Liver (tissue), 9 donors: ENCODE data around the gene RTN4R. TPM values are rescaled to one million over a fixed set of nuclear protein-coding genes. Genes with fewer than 3 reads are reported as not detected.

Source experiments
- DNase-seq: peaks from one replicate; pipeline ENCODE4 v3.0.0-alpha.2; 2017; ENCODE audit warnings: low spot score
- H3K27ac ChIP-seq, 2 donors: one replicate each; pipeline ENCODE4 v1.7.0; 2013; ENCODE audit warnings: inconsistent platforms in 2 of 2, low read length in 2 of 2, control low read depth in 1 of 2, low read depth in 1 of 2, mild to moderate bottlenecking in 1 of 2
- H3K27me3 ChIP-seq, 4 donors: one replicate each; pipeline versions ENCODE4 v1.6.1 to v1.7.0; 2013; ENCODE audit warnings: low read length in 3 of 4, inconsistent platforms in 1 of 4, mild to moderate bottlenecking in 1 of 4, moderate library complexity in 1 of 4; ENCODE audit not compliant: control insufficient read depth in 4 of 4, insufficient read depth in 4 of 4
- H3K36me3 ChIP-seq, 4 donors: one replicate each; pipeline versions ENCODE4 v1.6.1 to v1.7.0; 2013; ENCODE audit warnings: low read length in 3 of 4, mild to moderate bottlenecking in 3 of 4, low read depth in 1 of 4, moderate library complexity in 1 of 4; ENCODE audit not compliant: control insufficient read depth in 4 of 4, insufficient read depth in 3 of 4
- H3K4me1 ChIP-seq, 4 donors: one replicate each; pipeline versions ENCODE4 v1.6.1 to v1.7.0; 2013; ENCODE audit warnings: low read length in 3 of 4, mild to moderate bottlenecking in 3 of 4, moderate library complexity in 1 of 4; ENCODE audit not compliant: control insufficient read depth in 4 of 4, insufficient read depth in 4 of 4
- H3K4me3 ChIP-seq, 3 donors: one replicate each; pipeline versions ENCODE4 v1.6.1 to v1.7.0; 2013; ENCODE audit warnings: low read length in 3 of 3, control low read depth in 1 of 3, low read depth in 1 of 3, mild to moderate bottlenecking in 1 of 3
- H3K9ac ChIP-seq, 2 donors: one replicate each; pipeline ENCODE4 v1.7.0; 2013; ENCODE audit warnings: low read length in 2 of 2, mild to moderate bottlenecking in 2 of 2, moderate library complexity in 2 of 2, control low read depth in 1 of 2, low read depth in 1 of 2
- H3K9me3 ChIP-seq, 4 donors: one replicate each; pipeline versions ENCODE4 v1.6.1 to v1.7.0; 2013; ENCODE audit warnings: low read length in 3 of 4; ENCODE audit not compliant: control insufficient read depth in 4 of 4
- CTCF ChIP-seq: fragments of 150-350 bp; IDR thresholded peaks from 2 replicates; pipeline ENCODE4 v1.5.1; 2017; ENCODE audit warnings: improper control_type of control experiment, low read depth, low read length; ENCODE audit not compliant: missing input control
- FOXA1 ChIP-seq: IDR thresholded peaks from 2 replicates; pipeline ENCODE4 v1.6.1; 2016; ENCODE audit warnings: antibody characterized with exemption
- GABPA ChIP-seq, 2 donors: IDR thresholded peaks in 1 of 2; conservative IDR thresholded peaks in 1 of 2; 2 replicates each; pipeline ENCODE4 v1.6.1; 2016; ENCODE audit warnings: antibody characterized with exemption in 2 of 2, mild to moderate bottlenecking in 1 of 2, moderate library complexity in 1 of 2
- HNF4G ChIP-seq: IDR thresholded peaks from 2 replicates; pipeline ENCODE4 v1.6.1; 2016; ENCODE audit warnings: antibody characterized with exemption
- JUND ChIP-seq, 2 donors: IDR thresholded peaks; 2 replicates each; pipeline ENCODE4 v1.6.1; 2016; ENCODE audit warnings: antibody characterized with exemption in 2 of 2
- TAF1 ChIP-seq: conservative IDR thresholded peaks from 2 replicates; pipeline ENCODE4 v1.6.1; 2016; ENCODE audit warnings: antibody characterized with exemption, mild to moderate bottlenecking
- WGBS: extraction: QIAGEN DNeasy Blood & Tissue Kit; methylation state at CpG from one replicate; pipeline ENCODE4 v1.1.7; 2013; 5-methylcytosine and 5-hydroxymethylcytosine counted together
- polyA plus RNA-seq, 2 donors: library from polyadenylated mRNA; stranded (reverse) in 1 of 2; unstranded in 1 of 2; fragments of 200-250 nt in 1 of 2; fragments of >200 nt in 1 of 2; fragmentation: Nextera tagmentation in 1 of 2; extraction: Ambion mirVana in 1 of 2; gene quantifications; one replicate each; pipeline versions ENCODE4 v1.2.1 to v1.2.3, GENCODE V29; 2013 to 2015
- total RNA-seq, 2 donors: library from RNA; depleted of rRNA; stranded (reverse); fragments of >200 nt; gene quantifications; one replicate each; pipeline ENCODE4 v1.2.3, GENCODE V29; 2014
- TF ChIP-seq, protein P1 (sequence below): IDR thresholded peaks from 2 replicates; pipeline ENCODE4 v1.6.1; 2016; ENCODE audit warnings: antibody characterized with exemption, mild to moderate bottlenecking
- TF ChIP-seq, protein P2 (sequence below): IDR thresholded peaks from 2 replicates; pipeline ENCODE4 v1.6.1; 2016; ENCODE audit warnings: antibody characterized with exemption
- TF ChIP-seq, protein P3 (sequence below): IDR thresholded peaks from 2 replicates; pipeline ENCODE4 v1.6.1; 2016; ENCODE audit warnings: antibody characterized with exemption
- donor health status: healthy.
- donor health status: healthy.
- donor health status: healthy.
- donor health status: healthy.
- donor health status: healthy.

RTN4R gene
- total and polyA plus RNA-seq, 4 donors, result 0.33 to 10.4 (median 1.1) TPM

DNA sequence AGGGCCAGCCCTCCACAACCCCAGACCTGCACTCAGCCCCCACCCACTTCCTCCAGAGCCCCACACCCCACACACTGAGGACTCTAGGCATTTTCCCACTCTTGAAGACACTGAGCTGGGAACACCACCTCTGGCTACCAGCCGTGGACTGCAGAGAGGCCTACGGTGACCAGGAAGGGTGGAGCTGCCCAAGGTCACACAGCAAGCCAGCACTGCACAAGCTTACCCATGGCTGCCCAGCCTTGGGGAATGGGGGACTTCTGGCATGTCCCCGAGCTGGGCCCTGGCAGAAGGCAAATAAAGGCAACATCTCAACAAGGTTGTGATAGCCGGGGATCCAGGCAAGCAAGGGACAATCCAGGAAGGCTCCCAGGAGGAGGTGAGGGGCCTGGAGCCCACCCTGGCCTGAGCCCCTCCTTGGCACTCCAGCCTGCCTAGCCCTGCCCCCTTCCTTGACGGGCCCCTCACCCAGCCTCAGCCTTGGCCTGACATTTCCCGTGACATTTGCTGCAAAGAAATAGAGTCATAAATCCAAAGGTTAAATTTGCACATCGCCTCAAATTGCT lies 5.5 kb downstream of the RTN4R start (continued):
- TF ChIP-seq, protein P1, sequence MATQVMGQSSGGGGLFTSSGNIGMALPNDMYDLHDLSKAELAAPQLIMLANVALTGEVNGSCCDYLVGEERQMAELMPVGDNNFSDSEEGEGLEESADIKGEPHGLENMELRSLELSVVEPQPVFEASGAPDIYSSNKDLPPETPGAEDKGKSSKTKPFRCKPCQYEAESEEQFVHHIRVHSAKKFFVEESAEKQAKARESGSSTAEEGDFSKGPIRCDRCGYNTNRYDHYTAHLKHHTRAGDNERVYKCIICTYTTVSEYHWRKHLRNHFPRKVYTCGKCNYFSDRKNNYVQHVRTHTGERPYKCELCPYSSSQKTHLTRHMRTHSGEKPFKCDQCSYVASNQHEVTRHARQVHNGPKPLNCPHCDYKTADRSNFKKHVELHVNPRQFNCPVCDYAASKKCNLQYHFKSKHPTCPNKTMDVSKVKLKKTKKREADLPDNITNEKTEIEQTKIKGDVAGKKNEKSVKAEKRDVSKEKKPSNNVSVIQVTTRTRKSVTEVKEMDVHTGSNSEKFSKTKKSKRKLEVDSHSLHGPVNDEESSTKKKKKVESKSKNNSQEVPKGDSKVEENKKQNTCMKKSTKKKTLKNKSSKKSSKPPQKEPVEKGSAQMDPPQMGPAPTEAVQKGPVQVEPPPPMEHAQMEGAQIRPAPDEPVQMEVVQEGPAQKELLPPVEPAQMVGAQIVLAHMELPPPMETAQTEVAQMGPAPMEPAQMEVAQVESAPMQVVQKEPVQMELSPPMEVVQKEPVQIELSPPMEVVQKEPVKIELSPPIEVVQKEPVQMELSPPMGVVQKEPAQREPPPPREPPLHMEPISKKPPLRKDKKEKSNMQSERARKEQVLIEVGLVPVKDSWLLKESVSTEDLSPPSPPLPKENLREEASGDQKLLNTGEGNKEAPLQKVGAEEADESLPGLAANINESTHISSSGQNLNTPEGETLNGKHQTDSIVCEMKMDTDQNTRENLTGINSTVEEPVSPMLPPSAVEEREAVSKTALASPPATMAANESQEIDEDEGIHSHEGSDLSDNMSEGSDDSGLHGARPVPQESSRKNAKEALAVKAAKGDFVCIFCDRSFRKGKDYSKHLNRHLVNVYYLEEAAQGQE, result no peak
- TF ChIP-seq TAF1 (no peak), FOXA1 (no peak), GABPA (IDR thresholded peaks at IDR 0.05 in 1 of 2, conservative IDR thresholded peaks at IDR 0.05 in 1 of 2) (no peak)
- TF ChIP-seq, protein P2, sequence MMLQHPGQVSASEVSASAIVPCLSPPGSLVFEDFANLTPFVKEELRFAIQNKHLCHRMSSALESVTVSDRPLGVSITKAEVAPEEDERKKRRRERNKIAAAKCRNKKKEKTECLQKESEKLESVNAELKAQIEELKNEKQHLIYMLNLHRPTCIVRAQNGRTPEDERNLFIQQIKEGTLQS, result no peak
- TF ChIP-seq, protein P3, sequence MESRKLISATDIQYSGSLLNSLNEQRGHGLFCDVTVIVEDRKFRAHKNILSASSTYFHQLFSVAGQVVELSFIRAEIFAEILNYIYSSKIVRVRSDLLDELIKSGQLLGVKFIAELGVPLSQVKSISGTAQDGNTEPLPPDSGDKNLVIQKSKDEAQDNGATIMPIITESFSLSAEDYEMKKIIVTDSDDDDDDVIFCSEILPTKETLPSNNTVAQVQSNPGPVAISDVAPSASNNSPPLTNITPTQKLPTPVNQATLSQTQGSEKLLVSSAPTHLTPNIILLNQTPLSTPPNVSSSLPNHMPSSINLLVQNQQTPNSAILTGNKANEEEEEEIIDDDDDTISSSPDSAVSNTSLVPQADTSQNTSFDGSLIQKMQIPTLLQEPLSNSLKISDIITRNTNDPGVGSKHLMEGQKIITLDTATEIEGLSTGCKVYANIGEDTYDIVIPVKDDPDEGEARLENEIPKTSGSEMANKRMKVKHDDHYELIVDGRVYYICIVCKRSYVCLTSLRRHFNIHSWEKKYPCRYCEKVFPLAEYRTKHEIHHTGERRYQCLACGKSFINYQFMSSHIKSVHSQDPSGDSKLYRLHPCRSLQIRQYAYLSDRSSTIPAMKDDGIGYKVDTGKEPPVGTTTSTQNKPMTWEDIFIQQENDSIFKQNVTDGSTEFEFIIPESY, result no peak

GRCh38 chr22:20261848-20262581 lies 6.1 kb downstream of the RTN4R start:
- Histone ChIP-seq H3K4me3 (no peak overlapping the region), H3K27ac (no peak overlapping the region), H3K9me3 (no peaks in the 10 kb centered on the region), H3K9ac (no peak overlapping the region), H3K27me3 (no peaks in the 10 kb centered on the region), H3K4me1 (peaks cover 2 to 29% (median 21%) of the 10 kb centered on the region in 4 donors), H3K36me3 (no peaks in the 10 kb centered on the region)
- TF ChIP-seq, protein P1, result no peak
- TF ChIP-seq JUND (IDR thresholded peaks at IDR 0.05) (no peak), HNF4G (no peak), CTCF (no peak)
- TF ChIP-seq, protein P3, result no peak
- no peak for DNase-seq
- WGBS, result 94% methylated on average over 14 of the region's 14 CpGs
